Measurements from ENCODE around the gene LDLRAD4. TPM values are rescaled to one million over a fixed set of nuclear protein-coding genes. Genes with fewer than 3 reads are reported as not detected.
A peak's percentile ranks its signal among the peaks of the same experiment; 100 is the strongest.

Gene LDLRAD4
- polyA plus RNA-seq, 1 of the 3 experiments (the other 2 are of a cell fraction), result 0.16 TPM

DNA sequence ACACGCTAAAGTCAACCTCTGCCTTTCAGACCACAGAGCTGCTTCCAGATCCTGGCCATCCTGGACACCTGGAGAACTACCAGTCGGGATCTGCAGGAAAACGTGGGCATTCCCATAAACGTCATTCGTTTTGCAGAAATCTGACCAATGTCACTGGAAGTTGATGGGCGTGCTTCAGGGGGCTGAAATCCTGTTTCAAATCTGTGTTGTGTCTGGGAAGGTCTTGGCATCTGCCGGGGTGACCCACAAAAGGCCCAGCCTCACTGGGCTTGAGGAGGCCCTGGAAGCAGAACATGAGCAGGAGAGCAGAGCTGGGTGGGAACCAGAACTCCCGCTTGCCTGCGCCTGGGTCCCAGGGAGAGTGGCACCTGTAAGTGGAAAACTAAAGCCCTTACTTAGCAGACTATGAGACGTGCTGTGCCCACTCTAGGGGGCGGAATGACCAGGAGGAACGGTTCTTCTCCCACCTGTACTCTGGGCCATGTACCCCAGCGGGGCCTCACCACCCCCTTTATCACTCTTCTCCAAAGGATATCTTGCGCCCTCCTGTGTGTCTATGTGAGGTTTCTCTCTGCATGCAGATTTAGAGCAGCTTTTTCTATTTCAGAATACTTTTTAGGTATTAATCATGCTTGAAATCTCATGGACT lies 306.9 kb downstream of the LDLRAD4 start:
- Histone ChIP-seq H3K9me3 (no peaks in the 10 kb centered on the region), H3K4me2 (no peak overlapping the region), H3F3A (replicated peaks; ENCODE audit: insufficient read depth) (no peaks in the 10 kb centered on the region), H3K27ac (ENCODE audit: low read depth in 2 of 2, low read length in 1 of 2) (no peak overlapping the region), H3K4me3 (ENCODE audit: low read depth in 2 of 2, low read length in 1 of 2) (no peak overlapping the region), H3K4me1 (ENCODE audit: control insufficient read depth in 1 of 2, insufficient read depth in 2 of 2, low read depth in 1 of 2, low read length in 1 of 2) (peaks cover 0 to 1% of the 10 kb centered on the region in 2 experiments; a peak in 1 of 4 replicates), H3K9ac (no peak overlapping the region), H3K79me2 (ENCODE audit: insufficient read depth) (no peaks in the 10 kb centered on the region), H3K9me2 (no peaks in the 10 kb centered on the region), H3K36me3 (replicated peaks in 1 of 2; ENCODE audit: control insufficient read depth in 1 of 2, insufficient read depth in 2 of 2, low read length in 1 of 2) (no peaks in the 10 kb centered on the region), H2AFZ (ENCODE audit: low read depth) (no peak overlapping the region), H4K20me1 (ENCODE audit: insufficient read depth) (no peaks in the 10 kb centered on the region), H3K27me3 (ENCODE audit: insufficient read depth) (0 out of 2 replicates have a peak, but pooled peaks cover 4% of the 10 kb centered on the region)
- ChIA-PET POLR2A (no interaction called here), CTCF (interaction anchor here (0.6 to 9.4 kb wide), 3 partner anchors 18 to 307 kb away, joined by 3 to 85 read pairs (median 4); partner anchors contain the start of gene LDLRAD4)
- 0 out of 2 replicates have a peak, but pooled peaks have one; percentile 8 for TF ChIP-seq RAD21 (IDR thresholded peaks at IDR 0.05; ENCODE audit: low read length)
- TF ChIP-seq MXI1 (IDR thresholded peaks at IDR 0.05; ENCODE audit: low read depth, low read length), result no peak
- no peak for DNase-seq
- 72% methylated on average over 14 of the region's 14 CpGs for WGBS (ENCODE audit: low lambda C conversion rate)

DNA sequence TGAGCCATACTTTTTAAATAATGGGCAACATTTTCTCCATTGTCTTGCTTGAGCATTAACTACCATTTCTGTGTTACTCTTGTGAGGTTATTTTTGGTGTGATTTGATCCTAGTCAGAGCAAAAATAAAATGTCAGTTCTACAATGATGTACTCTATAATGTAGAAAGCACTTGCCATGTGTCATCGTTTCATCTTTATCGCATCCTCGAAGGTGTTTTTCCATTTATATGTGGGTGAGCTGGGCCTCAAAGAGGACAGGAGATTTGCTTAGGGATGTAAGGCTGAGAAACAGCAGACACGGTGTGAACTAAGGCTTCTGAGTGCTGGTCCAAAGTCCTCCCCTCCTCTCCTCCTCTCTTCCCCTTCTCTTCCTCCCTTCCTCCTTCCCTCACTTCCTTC lies 308.0 kb downstream of the LDLRAD4 start:
- POLR2A ChIA-PET, result no interaction called here
- DNase-seq, result no peak
- no peaks in the 10 kb centered on the region for H3K79me2 ChIP-seq (ENCODE audit: insufficient read depth)
- no peak overlapping the region for H3K4me3 ChIP-seq (ENCODE audit: low read depth in 2 of 2, low read length in 1 of 2)
- H3K9me2 ChIP-seq, result no peaks in the 10 kb centered on the region
- peaks cover 0 to 2% of the 10 kb centered on the region in 2 experiments; a peak in 1 of 4 replicates for H3K4me1 ChIP-seq (ENCODE audit: control insufficient read depth in 1 of 2, insufficient read depth in 2 of 2, low read depth in 1 of 2, low read length in 1 of 2)
- CTCF ChIA-PET, result interaction anchor here (1.0 to 9.4 kb wide), 2 partner anchors 31 to 308 kb away, joined by 3 to 85 read pairs; partner anchors contain the start of gene LDLRAD4
- H3K27ac ChIP-seq (ENCODE audit: low read depth in 2 of 2, low read length in 1 of 2), result no peak overlapping the region
- 0 out of 2 replicates have a peak, but pooled peaks cover 4% of the 10 kb centered on the region for H4K20me1 ChIP-seq (ENCODE audit: insufficient read depth)
- 0 out of 2 replicates have a peak, but pooled peaks cover 4% of the 10 kb centered on the region for H3K27me3 ChIP-seq (ENCODE audit: insufficient read depth)
- no peak overlapping the region for H3K9ac ChIP-seq
- H3K36me3 ChIP-seq (replicated peaks in 1 of 2; ENCODE audit: control insufficient read depth in 1 of 2, insufficient read depth in 2 of 2, low read length in 1 of 2), result no peaks in the 10 kb centered on the region
- H3K4me2 ChIP-seq, result no peak overlapping the region
- no peaks in the 10 kb centered on the region for H3F3A ChIP-seq (replicated peaks; ENCODE audit: insufficient read depth)
- WGBS (ENCODE audit: low lambda C conversion rate), result 77% methylated on average over 4 of the region's 4 CpGs
- TF ChIP-seq, protein P1, sequence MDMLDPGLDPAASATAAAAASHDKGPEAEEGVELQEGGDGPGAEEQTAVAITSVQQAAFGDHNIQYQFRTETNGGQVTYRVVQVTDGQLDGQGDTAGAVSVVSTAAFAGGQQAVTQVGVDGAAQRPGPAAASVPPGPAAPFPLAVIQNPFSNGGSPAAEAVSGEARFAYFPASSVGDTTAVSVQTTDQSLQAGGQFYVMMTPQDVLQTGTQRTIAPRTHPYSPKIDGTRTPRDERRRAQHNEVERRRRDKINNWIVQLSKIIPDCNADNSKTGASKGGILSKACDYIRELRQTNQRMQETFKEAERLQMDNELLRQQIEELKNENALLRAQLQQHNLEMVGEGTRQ (IDR thresholded peaks at IDR 0.05; ENCODE audit: borderline replicate concordance, low read depth, low read length), result no peak
- H2AFZ ChIP-seq (ENCODE audit: low read depth), result no peak overlapping the region
- no peaks in the 10 kb centered on the region for H3K9me3 ChIP-seq

DNA sequence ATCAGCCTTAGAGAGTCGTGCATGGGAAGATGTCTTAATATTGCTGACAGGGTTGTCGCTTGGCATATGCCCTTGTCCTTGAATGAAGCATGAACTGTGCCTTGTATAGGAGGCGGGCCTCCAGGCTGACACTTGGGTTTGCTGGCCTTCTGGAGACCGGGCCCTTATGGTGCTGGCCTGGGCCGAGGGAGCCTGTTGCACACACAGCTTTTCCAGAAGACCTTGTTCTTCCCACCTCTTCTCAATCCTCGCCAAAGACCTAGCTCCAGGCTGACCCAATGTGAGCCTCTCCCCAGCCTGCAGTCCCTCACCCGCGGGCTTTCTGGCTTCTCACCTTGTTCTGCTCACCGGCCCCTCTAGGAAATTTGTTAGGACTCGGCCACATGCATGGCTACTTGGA lies 308.7 kb downstream of the LDLRAD4 start:
- no peak for TF ChIP-seq FOXM1 (IDR thresholded peaks at IDR 0.05; ENCODE audit: low read depth)
- TF ChIP-seq YY1 (IDR thresholded peaks at IDR 0.05; ENCODE audit: low read depth), result no peak
- no peak for TF ChIP-seq TAF1 (IDR thresholded peaks at IDR 0.05; ENCODE audit: borderline replicate concordance, low read depth, low read length)
- no peak for TF ChIP-seq EP300 (IDR thresholded peaks at IDR 0.05; ENCODE audit: borderline replicate concordance in 1 of 2, low read depth in 1 of 2, low read length in 1 of 2)
- TF ChIP-seq CHD2 (IDR thresholded peaks at IDR 0.05; ENCODE audit: low read length, partially characterized antibody), result no peak
- TF ChIP-seq FOSL2 (IDR thresholded peaks at IDR 0.05; ENCODE audit: borderline replicate concordance, low read depth), result no peak
- no peak for TF ChIP-seq TEAD4 (IDR thresholded peaks at IDR 0.05; ENCODE audit: borderline replicate concordance, insufficient read depth)
- no peak for TF ChIP-seq EZH2phosphoT487 (IDR thresholded peaks at IDR 0.05; ENCODE audit: borderline replicate concordance, low read depth)
- TF ChIP-seq RXRA (IDR thresholded peaks at IDR 0.05; ENCODE audit: borderline replicate concordance, low read depth), result no peak
- TF ChIP-seq JUND (IDR thresholded peaks at IDR 0.05), result no peak
- TF ChIP-seq NFIC (IDR thresholded peaks at IDR 0.05; ENCODE audit: borderline replicate concordance), result no peak
- Histone ChIP-seq H3K27ac (ENCODE audit: low read depth in 2 of 2, low read length in 1 of 2) (no peak overlapping the region), H3K79me2 (ENCODE audit: insufficient read depth) (no peaks in the 10 kb centered on the region), H3K9me2 (no peaks in the 10 kb centered on the region), H3K4me2 (no peak overlapping the region), H3K9ac (no peak overlapping the region), H3K36me3 (replicated peaks in 1 of 2; ENCODE audit: control insufficient read depth in 1 of 2, insufficient read depth in 2 of 2, low read length in 1 of 2) (no peaks in the 10 kb centered on the region), H2AFZ (ENCODE audit: low read depth) (no peak overlapping the region), H3K4me1 (ENCODE audit: control insufficient read depth in 1 of 2, insufficient read depth in 2 of 2, low read depth in 1 of 2, low read length in 1 of 2) (peaks cover 0 to 2% of the 10 kb centered on the region in 2 experiments; a peak in 1 of 4 replicates), H3K9me3 (no peaks in the 10 kb centered on the region), H3K27me3 (ENCODE audit: insufficient read depth) (0 out of 2 replicates have a peak, but pooled peaks cover 4% of the 10 kb centered on the region), H3F3A (replicated peaks; ENCODE audit: insufficient read depth) (no peaks in the 10 kb centered on the region), H4K20me1 (ENCODE audit: insufficient read depth) (0 out of 2 replicates have a peak, but pooled peaks cover 4% of the 10 kb centered on the region), H3K4me3 (ENCODE audit: low read depth in 2 of 2, low read length in 1 of 2) (no peak overlapping the region)
- 64% methylated on average over 8 of the region's 10 CpGs for WGBS (ENCODE audit: low lambda C conversion rate)
- no peak for DNase-seq
- CTCF ChIA-PET, result interaction anchor here (1.0 to 9.4 kb wide), 3 partner anchors 31 to 309 kb away, joined by 3 to 85 read pairs (median 3); partner anchors contain the start of gene LDLRAD4
- POLR2A ChIA-PET, result no interaction called here

All from SK-N-SH (cell line).